HG03103 (cell line): ENCODE measurements around the gene RNF167.
A peak's percentile ranks its signal among the peaks of the same experiment; 100 is the strongest.

Experiments
- ATAC-seq: cut with Tn5 transposase; IDR thresholded peaks from one replicate; pipeline ENCODE4 v1.9.1; 2021; ENCODE audit warnings: low read depth; ENCODE audit not compliant: unreplicated experiment

The RNF167 gene

GRCh38 chr17:4950075-4950745 lies 10.1 kb downstream of the RNF167 start:
- ATAC-seq = no peak

- ATAC-seq = no peak
Observed at GRCh38 chr17:4950746-4951204, 10.7 kb downstream of the RNF167 start, which contains the start of gene ENO3. TSS of gene ENO3 (plus strand) at chr17:4951119. CDS start at chr17:4951830, 711 bp downstream.

GRCh38 chr17:4951486-4951885 lies 11.4 kb downstream of the RNF167 start:
- ATAC-seq = no peak

- no peak for ATAC-seq
Observed at GRCh38 chr17:4953451-4953961, 13.4 kb downstream of the RNF167 start.

- ATAC-seq = no peak
Observed at GRCh38 chr17:4955091-4955490, 15.0 kb downstream of the RNF167 start.

- no peak for ATAC-seq
Observed at GRCh38 chr17:4956493-4957061, 16.5 kb downstream of the RNF167 start.

- ATAC-seq = no peak
Observed at GRCh38 chr17:4958102-4958501, 18.0 kb downstream of the RNF167 start.

GRCh38 chr17:4959261-4959965 lies 19.3 kb downstream of the RNF167 start:
- no peak for ATAC-seq

GRCh38 chr17:4960279-4960922 lies 20.3 kb downstream of the RNF167 start:
- ATAC-seq = no peak

- no peak for ATAC-seq
Observed at GRCh38 chr17:4965311-4965986, 25.4 kb downstream of the RNF167 start.

GRCh38 chr17:4966844-4967538 lies 26.9 kb downstream of the RNF167 start:
- peak; percentile 73 for ATAC-seq

GRCh38 chr17:4967539-4968485 lies 27.7 kb downstream of the RNF167 start, which contains the start of gene SPAG7:
TSS of gene SPAG7 (minus strand) at chr17:4967817. CDS start at chr17:4967804, 13 bp downstream.
- ATAC-seq = peak; percentile 48

- no peak for ATAC-seq
Observed at GRCh38 chr17:4968486-4969046, 28.5 kb downstream of the RNF167 start.

- ATAC-seq = no peak
Observed at GRCh38 chr17:4969047-4969550, 29.0 kb downstream of the RNF167 start.

- ATAC-seq = no peak
Observed at GRCh38 chr17:4969551-4970173, 29.6 kb downstream of the RNF167 start.

GRCh38 chr17:4970273-4970672 lies 30.2 kb downstream of the RNF167 start:
- ATAC-seq = no peak

GRCh38 chr17:4971826-4972225 lies 31.8 kb downstream of the RNF167 start:
- ATAC-seq = no peak

- no peak for ATAC-seq
Observed at GRCh38 chr17:4972322-4972721, 32.3 kb downstream of the RNF167 start.
